ENCODE data around the gene NHSL1.
"Not testable (repeated sequence)": the region's sequence is repeated elsewhere in the genome, so short reads cannot be mapped to it uniquely, and the experiment has no call there.

The NHSL1 gene

DNA sequence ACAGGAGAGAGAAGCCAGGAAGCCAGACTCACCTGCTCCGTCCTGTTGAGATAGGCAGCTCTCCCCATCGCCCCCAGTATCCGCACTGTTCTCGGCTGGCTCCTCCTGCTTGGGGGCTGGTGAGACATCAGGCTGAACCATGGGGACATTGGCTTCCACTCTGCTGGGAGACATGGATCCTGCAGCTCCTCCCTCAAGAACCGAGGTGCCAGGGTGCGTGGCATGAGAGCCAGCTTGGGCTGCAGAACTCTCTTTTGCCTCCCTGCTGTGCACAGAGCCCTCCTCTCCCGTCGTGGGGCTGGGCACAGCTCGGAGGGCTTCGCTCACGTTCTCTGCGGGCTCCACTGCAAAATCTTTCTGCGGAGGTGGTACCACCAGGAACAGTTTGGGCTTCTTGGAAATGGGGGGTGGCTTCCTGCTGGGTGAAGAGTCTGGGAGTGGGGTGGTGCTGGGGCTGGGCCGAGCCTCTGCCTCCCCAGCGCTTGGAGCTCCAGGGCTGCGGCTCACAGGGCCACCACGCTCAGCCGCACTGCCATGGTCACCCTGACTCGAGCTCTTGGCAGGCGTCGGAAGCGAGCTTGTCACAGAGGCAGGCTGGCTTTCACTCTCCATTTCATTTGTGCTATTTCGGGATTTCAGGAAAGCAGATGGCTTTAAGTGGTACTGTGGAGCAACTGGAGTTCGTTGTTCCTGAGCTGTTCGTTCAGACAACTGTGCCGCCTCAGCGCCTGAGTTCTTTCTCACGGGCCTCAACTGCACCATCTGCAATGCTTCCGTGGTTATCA, 68.7 kb downstream of the NHSL1 start:
- Histone ChIP-seq H3K36me3 (ENCODE audit: control insufficient read depth in 4 of 4, insufficient read depth in 4 of 4, low read length in 3 of 4) (no peaks in the 10 kb centered on the region), H3K4me3 (ENCODE audit: control insufficient read depth in 1 of 7, extremely low read depth in 1 of 7, insufficient read depth in 4 of 7, low read depth in 2 of 7, low read length in 6 of 7) (no peak overlapping the region), H3K27me3 (replicated peaks in 2 of 5; ENCODE audit: control insufficient read depth in 4 of 5, insufficient read depth in 5 of 5, low read length in 4 of 5) (no peaks in the 10 kb centered on the region), H3K27ac (ENCODE audit: insufficient read depth in 1 of 2, low read depth in 1 of 2, low read length in 2 of 2, poor library complexity in 1 of 2, severe bottlenecking in 2 of 2) (no peak overlapping the region), H3K9me3 (ENCODE audit: control extremely low read depth in 1 of 5, control insufficient read depth in 4 of 5, insufficient read depth in 2 of 5, low read depth in 1 of 5, low read length in 4 of 5) (no peaks in the 10 kb centered on the region), H3K4me1 (ENCODE audit: control extremely low read depth in 1 of 4, control insufficient read depth in 4 of 4, insufficient read depth in 4 of 4, low read length in 3 of 4) (peaks cover 0 to 4% (median 2%) of the 10 kb centered on the region in 4 experiments)
- no peak for DNase-seq
- POLR2A ChIA-PET, result no interaction called here
- CTCF ChIA-PET, result interaction anchor here (0.7 to 10.6 kb wide), 17 partner anchors 10 to 625 kb away, joined by 3 to 133 read pairs (median 4); no protein-coding TSS in a partner anchor
- 94% methylated on average over 22 of the region's 29 CpGs for WGBS (ENCODE audit: insufficient coverage)

DNA sequence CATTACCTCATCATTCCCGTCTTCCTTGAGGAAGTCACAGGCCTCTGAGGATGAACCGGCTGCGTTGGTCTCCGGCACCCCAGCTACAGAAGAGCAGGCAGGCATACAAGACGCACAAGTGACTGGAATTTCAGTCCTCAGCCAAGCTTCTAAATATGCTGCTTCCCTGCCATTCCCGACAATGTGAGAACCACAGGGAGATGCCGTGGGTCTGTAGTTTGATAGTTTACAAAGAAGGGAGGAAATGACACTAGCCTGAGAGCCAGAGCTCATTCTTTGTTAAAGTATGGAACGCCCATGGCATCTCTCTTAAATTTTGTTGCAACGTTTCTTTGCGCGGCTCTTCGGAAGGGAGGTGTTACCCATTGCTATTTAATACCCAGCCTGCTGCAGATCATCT, 69.5 kb downstream of the NHSL1 start:
- H3K36me3 ChIP-seq (ENCODE audit: control insufficient read depth in 4 of 4, insufficient read depth in 4 of 4, low read length in 3 of 4), result no peaks in the 10 kb centered on the region
- ChIA-PET POLR2A (no interaction called here), CTCF (interaction anchor here (0.6 to 10.6 kb wide), 22 partner anchors 11 to 407 kb away, joined by 3 to 133 read pairs (median 5); no protein-coding TSS in a partner anchor)
- 93% methylated on average over 10 of the region's 12 CpGs for WGBS (ENCODE audit: insufficient coverage)
- H3K4me1 ChIP-seq (ENCODE audit: control extremely low read depth in 1 of 4, control insufficient read depth in 4 of 4, insufficient read depth in 4 of 4, low read length in 3 of 4), result peaks cover 0 to 4% (median 2%) of the 10 kb centered on the region in 4 experiments
- H3K9me3 ChIP-seq (ENCODE audit: control extremely low read depth in 1 of 5, control insufficient read depth in 4 of 5, insufficient read depth in 2 of 5, low read depth in 1 of 5, low read length in 4 of 5), result no peaks in the 10 kb centered on the region
- DNase-seq, result no peak
- H3K27ac ChIP-seq (ENCODE audit: insufficient read depth in 1 of 2, low read depth in 1 of 2, low read length in 2 of 2, poor library complexity in 1 of 2, severe bottlenecking in 2 of 2), result no peak overlapping the region
- no peak overlapping the region for H3K4me3 ChIP-seq (ENCODE audit: control insufficient read depth in 1 of 7, extremely low read depth in 1 of 7, insufficient read depth in 4 of 7, low read depth in 2 of 7, low read length in 6 of 7)
- no peaks in the 10 kb centered on the region for H3K27me3 ChIP-seq (replicated peaks in 2 of 5; ENCODE audit: control insufficient read depth in 4 of 5, insufficient read depth in 5 of 5, low read length in 4 of 5)

DNA sequence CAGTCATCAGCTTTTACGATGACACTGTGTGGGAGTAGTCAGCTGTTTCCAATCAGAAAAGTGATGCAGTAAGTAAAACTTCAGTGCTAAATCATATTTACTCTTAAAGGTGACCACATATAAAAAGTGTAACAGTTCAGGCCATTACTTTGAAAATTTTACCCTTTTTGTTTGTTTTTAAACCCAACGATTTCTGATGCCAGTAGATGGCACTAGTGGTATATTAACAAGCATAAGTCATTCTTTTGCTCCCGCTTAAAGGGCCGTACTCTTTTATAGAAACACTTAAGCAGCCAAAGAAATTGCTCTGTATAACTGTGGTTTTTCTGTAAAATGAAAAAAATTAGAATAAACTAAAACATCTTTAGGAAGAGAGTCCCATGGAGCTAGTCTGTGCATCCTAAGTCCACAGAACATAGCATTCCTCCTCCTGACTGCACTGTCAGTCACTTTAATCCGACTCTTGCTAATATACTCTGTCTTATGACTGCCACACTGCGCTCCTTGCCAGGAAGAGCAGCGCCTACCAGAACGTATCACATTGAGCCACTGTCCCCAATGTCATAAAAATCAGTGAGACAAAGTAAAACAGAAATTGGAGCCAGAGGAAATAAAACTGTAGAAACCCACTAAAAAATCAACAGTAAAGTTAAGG, 70.2 kb downstream of the NHSL1 start:
- Histone ChIP-seq H3K36me3 (ENCODE audit: control insufficient read depth in 4 of 4, insufficient read depth in 4 of 4, low read length in 3 of 4) (peaks cover 0 to 6% (median 0%) of the 10 kb centered on the region in 4 experiments), H3K4me1 (ENCODE audit: control extremely low read depth in 1 of 4, control insufficient read depth in 4 of 4, insufficient read depth in 4 of 4, low read length in 3 of 4) (peaks cover 0 to 4% (median 2%) of the 10 kb centered on the region in 4 experiments), H3K9me3 (ENCODE audit: control extremely low read depth in 1 of 5, control insufficient read depth in 4 of 5, insufficient read depth in 2 of 5, low read depth in 1 of 5, low read length in 4 of 5) (no peaks in the 10 kb centered on the region), H3K4me3 (ENCODE audit: control insufficient read depth in 1 of 7, extremely low read depth in 1 of 7, insufficient read depth in 4 of 7, low read depth in 2 of 7, low read length in 6 of 7) (no peak overlapping the region), H3K27me3 (replicated peaks in 2 of 5; ENCODE audit: control insufficient read depth in 4 of 5, insufficient read depth in 5 of 5, low read length in 4 of 5) (no peaks in the 10 kb centered on the region), H3K27ac (ENCODE audit: insufficient read depth in 1 of 2, low read depth in 1 of 2, low read length in 2 of 2, poor library complexity in 1 of 2, severe bottlenecking in 2 of 2) (no peak overlapping the region)
- 64% methylated on average over 4 of the region's 8 CpGs for WGBS (ENCODE audit: insufficient coverage)
- ChIA-PET POLR2A (no interaction called here), CTCF (interaction anchor here (0.6 to 10.6 kb wide), 28 partner anchors 12 to 1586 kb away, joined by 3 to 133 read pairs (median 5); no protein-coding TSS in a partner anchor)
- peak; percentile 61 to 84 (median 80) for DNase-seq

DNA sequence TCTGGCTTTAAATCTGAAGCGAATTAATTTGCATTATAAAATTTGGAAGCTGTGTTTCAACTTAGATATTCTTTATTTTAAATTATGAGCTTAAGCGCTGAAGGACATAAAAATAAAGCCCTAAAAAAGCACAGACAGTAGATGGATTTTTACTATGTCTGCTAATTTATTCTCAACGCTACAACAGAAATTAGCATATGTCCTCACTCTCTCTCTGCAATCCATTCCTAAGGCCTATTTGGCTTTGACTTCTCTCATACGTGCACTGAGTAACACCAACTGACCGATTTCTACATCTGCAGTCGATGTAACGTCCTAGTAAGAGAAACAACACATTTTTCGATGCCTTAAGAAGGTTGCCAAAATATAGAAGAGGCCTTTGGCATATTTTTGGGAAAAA, 71.6 kb downstream of the NHSL1 start:
- Histone ChIP-seq H3K4me1 (ENCODE audit: control extremely low read depth in 1 of 4, control insufficient read depth in 4 of 4, insufficient read depth in 4 of 4, low read length in 3 of 4) (peaks cover 0 to 12% (median 8%) of the 10 kb centered on the region in 4 experiments), H3K27me3 (replicated peaks in 2 of 5; ENCODE audit: control insufficient read depth in 4 of 5, insufficient read depth in 5 of 5, low read length in 4 of 5) (no peaks in the 10 kb centered on the region), H3K36me3 (ENCODE audit: control insufficient read depth in 4 of 4, insufficient read depth in 4 of 4, low read length in 3 of 4) (peaks cover 0 to 10% (median 0%) of the 10 kb centered on the region in 4 experiments), H3K27ac (ENCODE audit: insufficient read depth in 1 of 2, low read depth in 1 of 2, low read length in 2 of 2, poor library complexity in 1 of 2, severe bottlenecking in 2 of 2) (no peak overlapping the region), H3K4me3 (ENCODE audit: control insufficient read depth in 1 of 7, extremely low read depth in 1 of 7, insufficient read depth in 4 of 7, low read depth in 2 of 7, low read length in 6 of 7) (no peak overlapping the region), H3K9me3 (ENCODE audit: control extremely low read depth in 1 of 5, control insufficient read depth in 4 of 5, insufficient read depth in 2 of 5, low read depth in 1 of 5, low read length in 4 of 5) (no peaks in the 10 kb centered on the region)
- ChIA-PET CTCF (interaction anchor here (1.0 to 10.6 kb wide), 14 partner anchors 11 to 340 kb away, joined by 3 to 133 read pairs (median 6); no protein-coding TSS in a partner anchor), POLR2A (no interaction called here)
- DNase-seq, result no peak
- 96% methylated on average over 5 of the region's 8 CpGs for WGBS (ENCODE audit: insufficient coverage)

DNA sequence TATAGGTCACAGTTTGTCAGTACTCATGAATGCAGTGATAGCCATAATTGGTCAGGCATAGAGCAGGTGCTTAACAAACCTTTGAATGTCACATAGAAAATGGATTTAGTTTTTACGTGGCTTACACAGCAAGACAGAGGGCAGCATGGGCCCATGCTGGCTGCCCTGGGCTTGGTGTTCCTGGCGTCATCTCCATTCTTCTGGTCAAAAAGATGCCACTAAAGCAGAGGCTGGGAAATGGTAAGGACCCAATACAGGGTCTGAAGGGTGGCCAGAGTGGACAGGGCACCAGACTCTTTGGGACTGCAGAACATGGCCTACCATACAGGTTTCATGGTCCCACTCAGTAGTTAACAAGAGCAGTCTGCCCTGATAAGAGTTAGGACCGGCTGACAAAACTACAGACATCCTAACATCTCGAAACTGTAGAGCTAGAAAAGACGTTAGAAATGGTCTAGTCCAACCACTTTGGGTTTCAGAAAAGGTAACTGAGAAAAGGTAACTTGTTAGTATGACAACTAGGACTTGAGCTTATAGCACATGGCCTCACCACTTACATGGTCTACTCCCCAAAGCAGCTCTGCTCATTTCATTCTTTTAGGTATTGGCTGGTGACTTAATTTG, 72.7 kb downstream of the NHSL1 start:
- no peak overlapping the region for H3K27ac ChIP-seq (ENCODE audit: insufficient read depth in 1 of 2, low read depth in 1 of 2, low read length in 2 of 2, poor library complexity in 1 of 2, severe bottlenecking in 2 of 2)

DNA sequence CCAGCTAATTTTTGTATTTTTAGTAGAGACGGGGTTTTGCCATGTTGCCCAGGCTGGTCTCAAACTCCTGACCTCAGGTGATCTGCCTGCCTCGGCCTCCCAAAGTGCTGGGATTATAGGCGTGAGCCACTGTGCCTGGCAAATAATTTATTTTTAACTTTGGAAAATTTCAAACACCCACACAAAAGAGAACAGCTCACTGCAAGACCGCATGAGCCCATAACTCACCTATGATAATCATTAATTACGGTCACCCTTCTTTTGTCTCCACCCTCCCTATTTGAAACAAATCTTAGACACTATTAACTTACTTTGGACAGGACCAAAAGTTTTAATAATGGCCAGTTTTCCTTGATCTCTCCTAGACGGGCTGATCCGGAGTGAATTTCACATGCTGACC, 74.0 kb downstream of the NHSL1 start:
- H3K9me3 ChIP-seq (ENCODE audit: control extremely low read depth in 1 of 5, control insufficient read depth in 4 of 5, insufficient read depth in 2 of 5, low read depth in 1 of 5, low read length in 4 of 5); DNase-seq; H3K36me3 ChIP-seq (ENCODE audit: control insufficient read depth in 4 of 4, insufficient read depth in 4 of 4, low read length in 3 of 4); H3K27me3 ChIP-seq (replicated peaks in 2 of 5; ENCODE audit: control insufficient read depth in 4 of 5, insufficient read depth in 5 of 5, low read length in 4 of 5); H3K27ac ChIP-seq (ENCODE audit: insufficient read depth in 1 of 2, low read depth in 1 of 2, low read length in 2 of 2, poor library complexity in 1 of 2, severe bottlenecking in 2 of 2); H3K4me3 ChIP-seq (ENCODE audit: control insufficient read depth in 1 of 7, extremely low read depth in 1 of 7, insufficient read depth in 4 of 7, low read depth in 2 of 7, low read length in 6 of 7): not testable (repeated sequence)
- ChIA-PET CTCF (interaction anchor here (0.7 to 10.6 kb wide), 6 partner anchors 15 to 342 kb away, joined by 3 to 133 read pairs (median 6); no protein-coding TSS in a partner anchor), POLR2A (interaction anchor here (0.6 kb wide), 1 partner anchor 902 kb away, joined by 3 read pairs; no protein-coding TSS in a partner anchor)
- WGBS (ENCODE audit: insufficient coverage), result 99% methylated on average over 7 of the region's 7 CpGs
- H3K4me1 ChIP-seq (ENCODE audit: control extremely low read depth in 1 of 4, control insufficient read depth in 4 of 4, insufficient read depth in 4 of 4, low read length in 3 of 4), result peaks cover 2 to 11% (median 5%) of the 10 kb centered on the region in 4 experiments

More for the DNA sequence above, 72.7 kb downstream of the NHSL1 start:
- H3K9me3 ChIP-seq (ENCODE audit: control extremely low read depth in 1 of 5, control insufficient read depth in 4 of 5, insufficient read depth in 2 of 5, low read depth in 1 of 5, low read length in 4 of 5), result no peaks in the 10 kb centered on the region
- WGBS (ENCODE audit: insufficient coverage), result 97% methylated on average over 5 of the region's 5 CpGs
- POLR2A ChIA-PET, result no interaction called here
- peaks cover 2 to 13% (median 6%) of the 10 kb centered on the region in 4 experiments for H3K4me1 ChIP-seq (ENCODE audit: control extremely low read depth in 1 of 4, control insufficient read depth in 4 of 4, insufficient read depth in 4 of 4, low read length in 3 of 4)
- no peak overlapping the region for H3K4me3 ChIP-seq (ENCODE audit: control insufficient read depth in 1 of 7, extremely low read depth in 1 of 7, insufficient read depth in 4 of 7, low read depth in 2 of 7, low read length in 6 of 7)
- no peak for DNase-seq
- H3K36me3 ChIP-seq (ENCODE audit: control insufficient read depth in 4 of 4, insufficient read depth in 4 of 4, low read length in 3 of 4), result peaks cover 0 to 10% (median 0%) of the 10 kb centered on the region in 4 experiments
- CTCF ChIA-PET, result interaction anchor here (0.9 to 10.6 kb wide), 13 partner anchors 10 to 341 kb away, joined by 3 to 133 read pairs (median 4); no protein-coding TSS in a partner anchor
- H3K27me3 ChIP-seq (replicated peaks in 2 of 5; ENCODE audit: control insufficient read depth in 4 of 5, insufficient read depth in 5 of 5, low read length in 4 of 5), result no peaks in the 10 kb centered on the region

All from common myeloid progenitor, CD34-positive (primary cell).